WERI-Rb-1 (cell line): ENCODE data around the gene PLEKHA6.

Experiments used
- DNase-seq: peaks from one replicate; pipeline ENCODE4 v3.0.0-alpha.2; 2020
- H3K27ac ChIP-seq: fragments of 250-450 bp; sonication (Bioruptor Pico); 2 replicates; pipeline ENCODE4 v1.5.1; 2020; ENCODE audit warnings: mild to moderate bottlenecking, moderate library complexity
- H3K27me3 ChIP-seq: fragments of 250-450 bp; sonication (Bioruptor Pico); 2 replicates; pipeline ENCODE4 v1.5.1; 2021; ENCODE audit warnings: mild to moderate bottlenecking, low read depth, moderate library complexity; ENCODE audit not compliant: insufficient read depth, severe bottlenecking
- H3K36me3 ChIP-seq: fragments of 250-450 bp; sonication (Bioruptor Pico); 2 replicates; pipeline ENCODE4 v1.5.1; 2020; ENCODE audit warnings: mild to moderate bottlenecking, moderate library complexity
- H3K4me3 ChIP-seq: 2 replicates; pipeline ENCODE4 v1.5.1; 2011; ENCODE audit warnings: low read depth, mild to moderate bottlenecking, control low read depth, low read length
- H3K9me3 ChIP-seq: fragments of 250-450 bp; sonication (Bioruptor Pico); 2 replicates; pipeline ENCODE4 v1.5.1; 2021; ENCODE audit warnings: mild to moderate bottlenecking, moderate library complexity; ENCODE audit not compliant: severe bottlenecking
- TF ChIP-seq, protein P1 (sequence below): IDR thresholded peaks from 2 replicates; pipeline ENCODE4 v1.5.1; 2011; ENCODE audit warnings: low read depth, mild to moderate bottlenecking, control low read depth, inconsistent platforms, low read length

PLEKHA6 gene

DNA sequence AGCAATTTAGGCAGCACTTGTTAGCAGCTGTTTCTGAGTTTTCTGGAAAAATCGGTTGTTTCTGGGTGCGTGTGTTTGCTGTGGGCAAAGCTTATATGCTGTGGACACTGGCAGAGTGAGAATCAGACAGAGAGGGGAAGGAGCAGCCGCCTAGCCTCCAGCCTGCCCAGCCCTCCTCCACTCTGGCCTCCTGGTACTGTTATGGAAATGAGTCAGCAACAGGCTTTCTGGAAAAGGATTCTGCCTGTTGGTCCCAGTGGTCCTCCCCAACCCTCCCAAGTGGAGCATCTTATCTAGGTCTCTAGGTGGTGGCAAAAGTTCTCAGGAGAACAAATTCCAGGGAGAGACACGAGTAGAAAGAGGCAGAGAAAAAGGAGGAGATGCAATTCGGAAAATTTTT lies 103.8 kb downstream of the PLEKHA6 start:
- TF ChIP-seq, protein P1, sequence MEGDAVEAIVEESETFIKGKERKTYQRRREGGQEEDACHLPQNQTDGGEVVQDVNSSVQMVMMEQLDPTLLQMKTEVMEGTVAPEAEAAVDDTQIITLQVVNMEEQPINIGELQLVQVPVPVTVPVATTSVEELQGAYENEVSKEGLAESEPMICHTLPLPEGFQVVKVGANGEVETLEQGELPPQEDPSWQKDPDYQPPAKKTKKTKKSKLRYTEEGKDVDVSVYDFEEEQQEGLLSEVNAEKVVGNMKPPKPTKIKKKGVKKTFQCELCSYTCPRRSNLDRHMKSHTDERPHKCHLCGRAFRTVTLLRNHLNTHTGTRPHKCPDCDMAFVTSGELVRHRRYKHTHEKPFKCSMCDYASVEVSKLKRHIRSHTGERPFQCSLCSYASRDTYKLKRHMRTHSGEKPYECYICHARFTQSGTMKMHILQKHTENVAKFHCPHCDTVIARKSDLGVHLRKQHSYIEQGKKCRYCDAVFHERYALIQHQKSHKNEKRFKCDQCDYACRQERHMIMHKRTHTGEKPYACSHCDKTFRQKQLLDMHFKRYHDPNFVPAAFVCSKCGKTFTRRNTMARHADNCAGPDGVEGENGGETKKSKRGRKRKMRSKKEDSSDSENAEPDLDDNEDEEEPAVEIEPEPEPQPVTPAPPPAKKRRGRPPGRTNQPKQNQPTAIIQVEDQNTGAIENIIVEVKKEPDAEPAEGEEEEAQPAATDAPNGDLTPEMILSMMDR: no peak
- Histone ChIP-seq H3K36me3 (peaks cover 3% of the 10 kb centered on the region; the same call in 1 of the 2 replicates), H3K27me3 (no peaks in the 10 kb centered on the region), H3K4me3 (no peak overlapping the region), H3K27ac (no peak overlapping the region), H3K9me3 (no peaks in the 10 kb centered on the region)
- DNase-seq: no peak

DNA sequence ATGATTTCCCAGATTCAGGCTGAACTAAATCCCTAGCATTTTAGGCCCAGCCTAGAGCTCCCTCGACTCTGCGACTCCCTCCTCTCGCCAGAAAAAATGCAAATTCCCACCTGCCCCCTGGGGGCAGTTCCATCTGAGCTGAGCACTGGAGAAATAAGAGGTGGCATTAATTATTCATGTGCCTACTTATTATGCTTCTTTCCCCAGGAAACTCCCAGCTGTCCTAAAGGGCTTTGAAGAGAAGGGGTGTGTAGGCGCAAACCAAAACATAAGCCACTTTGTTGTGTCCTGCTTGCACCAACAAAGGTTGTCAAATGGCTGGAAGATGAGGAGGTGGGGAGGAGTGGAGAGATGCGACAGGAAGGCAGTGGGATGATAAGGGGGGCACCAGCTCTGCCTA lies 104.5 kb downstream of the PLEKHA6 start:
- DNase-seq: no peak

DNA sequence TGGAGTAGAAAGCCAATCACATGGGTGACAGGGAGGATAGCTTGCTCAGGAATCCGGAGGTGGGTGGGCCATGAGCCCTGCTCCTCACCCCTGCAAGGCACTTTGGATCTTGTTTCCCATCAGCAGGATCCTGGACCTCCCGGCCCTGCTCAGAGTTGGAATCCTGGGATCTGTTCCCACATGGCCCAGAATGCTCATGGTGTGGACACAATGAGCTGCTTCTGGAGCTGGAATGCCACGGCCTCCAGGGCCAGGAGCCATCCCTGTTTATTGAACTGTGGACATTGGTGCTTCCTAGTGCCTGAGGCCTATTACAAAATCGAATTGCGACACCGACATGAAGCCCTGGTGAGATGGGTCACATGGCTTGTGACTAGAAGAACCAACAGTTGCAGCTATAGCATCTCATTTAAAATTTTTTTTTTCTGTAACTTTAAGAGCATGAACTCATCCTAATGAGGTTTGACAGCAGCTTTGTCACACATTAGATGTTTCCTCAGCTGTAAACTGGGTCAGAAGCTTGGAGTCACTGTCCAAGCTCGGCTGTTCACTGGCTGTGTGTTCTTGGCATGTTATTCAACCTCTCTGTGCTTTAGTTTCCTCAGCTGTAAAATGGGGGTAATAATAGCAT lies 105.6 kb downstream of the PLEKHA6 start:
- no peak overlapping the region for H3K4me3 ChIP-seq
- H3K27me3 ChIP-seq: no peaks in the 10 kb centered on the region
- H3K36me3 ChIP-seq: no peaks in the 10 kb centered on the region; the same call in 1 of the 2 replicates
- no peak overlapping the region for H3K27ac ChIP-seq
- TF ChIP-seq, protein P1: no peak
- H3K9me3 ChIP-seq: no peaks in the 10 kb centered on the region
- no peak for DNase-seq

More for the DNA sequence above, 104.5 kb downstream of the PLEKHA6 start:
- Histone ChIP-seq H3K4me3 (no peak overlapping the region), H3K9me3 (no peaks in the 10 kb centered on the region), H3K27ac (no peak overlapping the region), H3K36me3 (no peaks in the 10 kb centered on the region; the same call in 1 of the 2 replicates), H3K27me3 (no peaks in the 10 kb centered on the region)
- TF ChIP-seq, protein P1: no peak

DNA sequence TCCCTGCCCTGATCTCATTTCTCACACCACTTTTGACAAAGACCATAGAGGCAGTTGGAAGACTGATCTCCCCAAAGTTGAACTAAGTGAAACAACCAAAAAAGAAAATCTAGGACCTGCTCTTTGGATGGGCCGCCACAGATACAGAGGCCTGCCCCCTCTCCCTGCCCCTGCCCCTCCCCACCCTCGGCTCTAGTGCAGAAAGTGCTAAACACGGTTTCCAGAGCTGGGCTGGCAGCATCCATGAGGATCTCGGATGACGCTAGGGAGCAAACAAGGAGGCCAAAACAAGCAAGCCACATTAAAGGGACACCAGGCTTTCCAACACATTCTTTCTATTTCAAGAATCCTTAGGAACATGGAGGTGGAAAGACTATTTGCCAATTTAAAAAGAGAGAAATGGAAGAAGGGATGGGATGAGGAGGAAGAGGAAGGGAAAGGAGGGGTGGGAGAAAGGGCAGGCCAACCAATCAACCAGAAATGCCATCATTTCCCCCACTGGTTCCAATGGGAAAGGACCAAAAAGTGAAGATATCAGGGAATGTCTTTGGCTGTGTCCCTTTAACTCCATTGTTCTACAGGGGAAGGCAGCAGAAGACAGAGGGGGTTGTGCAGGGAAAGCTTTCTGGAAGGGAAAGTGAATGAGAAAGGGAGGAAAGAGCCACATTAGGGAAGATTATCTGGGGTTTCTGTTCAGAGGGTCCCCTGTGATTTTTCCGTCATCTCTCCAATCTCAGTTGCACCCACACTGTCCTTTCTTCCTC lies 107.6 kb downstream of the PLEKHA6 start:
- Histone ChIP-seq H3K4me3 (no peak overlapping the region), H3K27me3 (no peaks in the 10 kb centered on the region), H3K9me3 (no peaks in the 10 kb centered on the region), H3K36me3 (no peaks in the 10 kb centered on the region), H3K27ac (no peak overlapping the region)
- DNase-seq: no peak
- TF ChIP-seq, protein P1: no peak

DNA sequence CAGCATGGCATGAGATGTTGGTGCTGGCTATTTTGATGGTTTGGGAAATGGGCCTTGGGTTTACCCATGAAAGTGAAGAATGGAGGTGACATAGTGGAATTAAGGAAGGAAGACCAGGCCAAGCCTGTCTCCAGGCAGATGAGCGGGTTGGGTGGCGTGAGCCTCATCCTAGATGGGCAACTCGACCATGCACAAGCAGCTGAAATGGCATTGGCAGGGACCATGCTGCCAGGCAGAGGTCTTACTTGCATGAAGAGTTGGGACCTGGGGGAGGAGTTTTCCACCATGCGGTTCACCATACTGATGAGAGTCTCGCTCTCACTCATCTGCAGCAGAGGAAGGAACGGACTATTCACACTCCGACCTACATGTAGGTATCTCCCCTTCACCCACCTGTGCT lies 108.4 kb downstream of the PLEKHA6 start:
- H3K27me3 ChIP-seq: no peaks in the 10 kb centered on the region
- H3K36me3 ChIP-seq: no peaks in the 10 kb centered on the region
- DNase-seq: no peak
- H3K9me3 ChIP-seq: no peaks in the 10 kb centered on the region
- H3K4me3 ChIP-seq: no peak overlapping the region
- TF ChIP-seq, protein P1: no peak
- no peak overlapping the region for H3K27ac ChIP-seq
